ENCODE data around the gene FAIM2.

- TF ChIP-seq CTCF (IDR thresholded peaks at IDR 0.05; ENCODE audit: insufficient read depth, low read depth, low read length) = no peak
- no peak for TF ChIP-seq EZH2 (IDR thresholded peaks at IDR 0.05; ENCODE audit: insufficient read depth, low read length)
Measured at GRCh38 chr12:49924628-49925246, 21.0 kb upstream of the FAIM2 start.
